Liver (tissue), 9 donors: ENCODE results near the gene DNAJC7. TPM values are rescaled to one million over a fixed set of nuclear protein-coding genes. Genes with fewer than 3 reads are reported as not detected.
A peak's percentile ranks its signal among the peaks of the same experiment; 100 is the strongest.

Source experiments
- DNase-seq: peaks from one replicate; pipeline ENCODE4 v3.0.0-alpha.2; 2017; ENCODE audit warnings: low spot score
- H3K27ac ChIP-seq, 2 donors: one replicate each; pipeline ENCODE4 v1.7.0; 2013; ENCODE audit warnings: inconsistent platforms in 2 of 2, low read length in 2 of 2, control low read depth in 1 of 2, low read depth in 1 of 2, mild to moderate bottlenecking in 1 of 2
- H3K27me3 ChIP-seq, 4 donors: one replicate each; pipeline versions ENCODE4 v1.6.1 to v1.7.0; 2013; ENCODE audit warnings: low read length in 3 of 4, inconsistent platforms in 1 of 4, mild to moderate bottlenecking in 1 of 4, moderate library complexity in 1 of 4; ENCODE audit not compliant: control insufficient read depth in 4 of 4, insufficient read depth in 4 of 4
- H3K36me3 ChIP-seq, 4 donors: one replicate each; pipeline versions ENCODE4 v1.6.1 to v1.7.0; 2013; ENCODE audit warnings: low read length in 3 of 4, mild to moderate bottlenecking in 3 of 4, low read depth in 1 of 4, moderate library complexity in 1 of 4; ENCODE audit not compliant: control insufficient read depth in 4 of 4, insufficient read depth in 3 of 4
- H3K4me1 ChIP-seq, 4 donors: one replicate each; pipeline versions ENCODE4 v1.6.1 to v1.7.0; 2013; ENCODE audit warnings: low read length in 3 of 4, mild to moderate bottlenecking in 3 of 4, moderate library complexity in 1 of 4; ENCODE audit not compliant: control insufficient read depth in 4 of 4, insufficient read depth in 4 of 4
- H3K4me3 ChIP-seq, 3 donors: one replicate each; pipeline versions ENCODE4 v1.6.1 to v1.7.0; 2013; ENCODE audit warnings: low read length in 3 of 3, control low read depth in 1 of 3, low read depth in 1 of 3, mild to moderate bottlenecking in 1 of 3
- H3K9ac ChIP-seq, 2 donors: one replicate each; pipeline ENCODE4 v1.7.0; 2013; ENCODE audit warnings: low read length in 2 of 2, mild to moderate bottlenecking in 2 of 2, moderate library complexity in 2 of 2, control low read depth in 1 of 2, low read depth in 1 of 2
- H3K9me3 ChIP-seq, 4 donors: one replicate each; pipeline versions ENCODE4 v1.6.1 to v1.7.0; 2013; ENCODE audit warnings: low read length in 3 of 4; ENCODE audit not compliant: control insufficient read depth in 4 of 4
- ATF3 ChIP-seq: IDR thresholded peaks from 2 replicates; pipeline ENCODE4 v1.6.1; 2016; ENCODE audit warnings: antibody characterized with exemption
- CTCF ChIP-seq: fragments of 150-350 bp; IDR thresholded peaks from 2 replicates; pipeline ENCODE4 v1.5.1; 2017; ENCODE audit warnings: improper control_type of control experiment, low read depth, low read length; ENCODE audit not compliant: missing input control
- EGR1 ChIP-seq, 2 donors: IDR thresholded peaks; 2 replicates each; pipeline ENCODE4 v1.6.1; 2016 to 2018; ENCODE audit warnings: antibody characterized with exemption in 2 of 2, low read depth in 2 of 2
- FOXA1 ChIP-seq: IDR thresholded peaks from 2 replicates; pipeline ENCODE4 v1.6.1; 2016; ENCODE audit warnings: antibody characterized with exemption
- FOXA2 ChIP-seq: IDR thresholded peaks from 2 replicates; pipeline ENCODE4 v1.6.1; 2016; ENCODE audit warnings: antibody characterized with exemption
- GABPA ChIP-seq, 2 donors: IDR thresholded peaks in 1 of 2; conservative IDR thresholded peaks in 1 of 2; 2 replicates each; pipeline ENCODE4 v1.6.1; 2016; ENCODE audit warnings: antibody characterized with exemption in 2 of 2, mild to moderate bottlenecking in 1 of 2, moderate library complexity in 1 of 2
- HNF4A ChIP-seq, 2 donors: conservative IDR thresholded peaks; 2 replicates each; pipeline ENCODE4 v1.6.1; 2016; ENCODE audit warnings: antibody characterized with exemption in 2 of 2, mild to moderate bottlenecking in 2 of 2
- HNF4G ChIP-seq: IDR thresholded peaks from 2 replicates; pipeline ENCODE4 v1.6.1; 2016; ENCODE audit warnings: antibody characterized with exemption
- JUND ChIP-seq, 2 donors: IDR thresholded peaks; 2 replicates each; pipeline ENCODE4 v1.6.1; 2016; ENCODE audit warnings: antibody characterized with exemption in 2 of 2
- MAX ChIP-seq: IDR thresholded peaks from 2 replicates; pipeline ENCODE4 v1.6.1; 2016; ENCODE audit warnings: antibody characterized with exemption
- NR2F2 ChIP-seq: IDR thresholded peaks from 2 replicates; pipeline ENCODE4 v1.6.1; 2016; ENCODE audit warnings: antibody characterized with exemption
- RAD21 ChIP-seq, 2 donors: IDR thresholded peaks; 2 replicates each; pipeline ENCODE4 v1.6.1; 2016; ENCODE audit warnings: antibody characterized with exemption in 2 of 2, mild to moderate bottlenecking in 2 of 2
- REST ChIP-seq: IDR thresholded peaks from 2 replicates; pipeline ENCODE4 v1.6.1; 2016; ENCODE audit warnings: antibody characterized with exemption, mild to moderate bottlenecking
- RXRA ChIP-seq, 2 donors: IDR thresholded peaks; 2 replicates each; pipeline ENCODE4 v1.6.1; 2017 to 2018; ENCODE audit warnings: antibody characterized with exemption in 2 of 2, mild to moderate bottlenecking in 1 of 2
- SP1 ChIP-seq: IDR thresholded peaks from 2 replicates; pipeline ENCODE4 v1.6.1; 2018; ENCODE audit warnings: antibody characterized with exemption, mild to moderate bottlenecking
- TAF1 ChIP-seq: conservative IDR thresholded peaks from 2 replicates; pipeline ENCODE4 v1.6.1; 2016; ENCODE audit warnings: antibody characterized with exemption, mild to moderate bottlenecking
- YY1 ChIP-seq: IDR thresholded peaks from 2 replicates; pipeline ENCODE4 v1.6.1; 2016; ENCODE audit warnings: antibody characterized with exemption, mild to moderate bottlenecking
- ZBTB33 ChIP-seq: IDR thresholded peaks from 2 replicates; pipeline ENCODE4 v1.6.1; 2016; ENCODE audit warnings: antibody characterized with exemption
- WGBS: extraction: QIAGEN DNeasy Blood & Tissue Kit; methylation state at CpG from one replicate; pipeline ENCODE4 v1.1.7; 2013; 5-methylcytosine and 5-hydroxymethylcytosine counted together
- polyA plus RNA-seq, 2 donors: library from polyadenylated mRNA; stranded (reverse) in 1 of 2; unstranded in 1 of 2; fragments of 200-250 nt in 1 of 2; fragments of >200 nt in 1 of 2; fragmentation: Nextera tagmentation in 1 of 2; extraction: Ambion mirVana in 1 of 2; gene quantifications; one replicate each; pipeline versions ENCODE4 v1.2.1 to v1.2.3, GENCODE V29; 2013 to 2015
- total RNA-seq, 2 donors: library from RNA; depleted of rRNA; stranded (reverse); fragments of >200 nt; gene quantifications; one replicate each; pipeline ENCODE4 v1.2.3, GENCODE V29; 2014
- donor health status: healthy.
- donor health status: healthy.
- donor health status: healthy.
- donor health status: healthy.
- donor health status: healthy.

Gene DNAJC7
- total and polyA plus RNA-seq, 4 donors: 28.7 to 33.9 (median 30.6) TPM

- no peak for TF ChIP-seq RXRA (IDR thresholded peaks at IDR 0.05)
Measured at GRCh38 chr17:41966463-41967140, 50.6 kb downstream of the DNAJC7 start, which contains the start of gene CNP (continued).

- Histone ChIP-seq H3K4me1 (peaks cover 0 to 31% (median 22%) of the 10 kb centered on the region in 4 donors), H3K36me3 (peaks cover 0 to 9% (median 5%) of the 10 kb centered on the region in 4 donors), H3K27ac (peak overlapping the region; percentile 87 to 88), H3K27me3 (no peaks in the 10 kb centered on the region), H3K4me3 (peak overlapping the region; percentile 53 to 94 (median 89)), H3K9me3 (no peaks in the 10 kb centered on the region), H3K9ac (peak overlapping the region; percentile 30 to 63)
- peak; percentile 72 for DNase-seq
- WGBS: 6% methylated on average over 18 of the region's 18 CpGs
- TF ChIP-seq FOXA1 (no peak), HNF4A (conservative IDR thresholded peaks at IDR 0.05) (no peak), TAF1 (no peak), ZBTB33 (peak; percentile 49), REST (no peak), FOXA2 (no peak), HNF4G (no peak), ATF3 (no peak), NR2F2 (no peak), YY1 (peak; percentile 61), JUND (IDR thresholded peaks at IDR 0.05) (no peak), RXRA (IDR thresholded peaks at IDR 0.05) (peak; percentile 7 to 38), CTCF (no peak), GABPA (IDR thresholded peaks at IDR 0.05 in 1 of 2, conservative IDR thresholded peaks at IDR 0.05 in 1 of 2) (no peak), MAX (no peak), RAD21 (IDR thresholded peaks at IDR 0.05) (peak in 1 of 2 donors; percentile 52), SP1 (peak; percentile 41), EGR1 (IDR thresholded peaks at IDR 0.05; ENCODE audit: low read depth in 2 of 2) (no peak)
Measured at GRCh38 chr17:41965694-41966462, 51.4 kb downstream of the DNAJC7 start.
